IPS-11a (cell line): Measurements from ENCODE around the gene KIFC3.
"Not testable (repeated sequence)": the region's sequence is repeated elsewhere in the genome, so short reads cannot be mapped to it uniquely, and the experiment has no call there.

Experiments used
- H3K4me3 ChIP-seq: one replicate; pipeline ENCODE4 v1.5.1; 2013; ENCODE audit warnings: low read depth, low read length, control low read depth

The KIFC3 gene

DNA sequence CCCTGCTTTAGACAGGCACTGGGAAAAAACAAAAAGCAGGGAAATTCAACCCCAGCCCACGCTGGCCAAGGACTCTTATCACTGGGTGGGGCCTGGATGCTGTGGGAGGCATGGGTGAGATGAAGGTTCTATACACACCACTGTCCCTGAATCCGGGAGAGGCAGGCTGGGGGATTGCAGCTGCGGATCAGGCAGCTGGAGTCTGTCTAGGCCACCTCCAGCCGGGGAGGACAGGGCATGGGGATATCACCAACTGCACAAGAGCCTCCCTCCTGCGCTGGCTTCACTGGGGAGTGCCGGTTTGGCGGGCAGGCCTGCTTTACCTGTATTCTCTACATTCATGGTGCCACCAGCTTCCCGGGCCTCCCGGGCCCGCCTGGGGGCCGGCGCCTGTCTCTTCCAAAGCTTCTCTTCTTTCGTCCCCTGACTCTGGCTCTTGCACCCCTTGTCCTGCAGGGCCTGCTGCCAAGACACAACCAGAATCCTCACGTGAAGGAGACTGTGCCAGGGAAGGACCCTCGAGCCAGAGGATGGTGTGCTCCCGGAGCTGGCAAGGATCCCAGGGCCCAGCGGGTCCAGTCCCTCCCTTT is 13.9 kb downstream of the KIFC3 start:
- no peak overlapping the region for H3K4me3 ChIP-seq

DNA sequence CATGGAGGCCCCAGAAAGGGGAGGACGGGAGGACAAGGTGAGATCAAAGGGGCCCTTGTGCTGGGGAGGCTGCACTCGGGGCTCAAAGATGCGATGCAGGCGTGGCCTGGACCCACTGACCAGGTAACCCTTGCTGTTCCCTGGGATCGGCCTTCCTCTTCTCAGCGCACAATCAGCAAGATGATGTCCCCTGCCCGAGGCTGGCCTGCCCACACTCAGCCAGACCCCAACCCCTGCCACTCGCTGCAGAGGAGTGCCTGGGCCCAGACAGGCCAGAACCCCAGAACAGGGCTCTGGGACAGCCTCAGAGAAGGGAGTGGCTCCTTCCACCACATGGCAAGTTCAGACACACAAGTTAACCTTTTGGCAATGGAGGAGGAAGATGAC is 14.8 kb downstream of the KIFC3 start:
- H3K4me3 ChIP-seq, result no peak overlapping the region

DNA sequence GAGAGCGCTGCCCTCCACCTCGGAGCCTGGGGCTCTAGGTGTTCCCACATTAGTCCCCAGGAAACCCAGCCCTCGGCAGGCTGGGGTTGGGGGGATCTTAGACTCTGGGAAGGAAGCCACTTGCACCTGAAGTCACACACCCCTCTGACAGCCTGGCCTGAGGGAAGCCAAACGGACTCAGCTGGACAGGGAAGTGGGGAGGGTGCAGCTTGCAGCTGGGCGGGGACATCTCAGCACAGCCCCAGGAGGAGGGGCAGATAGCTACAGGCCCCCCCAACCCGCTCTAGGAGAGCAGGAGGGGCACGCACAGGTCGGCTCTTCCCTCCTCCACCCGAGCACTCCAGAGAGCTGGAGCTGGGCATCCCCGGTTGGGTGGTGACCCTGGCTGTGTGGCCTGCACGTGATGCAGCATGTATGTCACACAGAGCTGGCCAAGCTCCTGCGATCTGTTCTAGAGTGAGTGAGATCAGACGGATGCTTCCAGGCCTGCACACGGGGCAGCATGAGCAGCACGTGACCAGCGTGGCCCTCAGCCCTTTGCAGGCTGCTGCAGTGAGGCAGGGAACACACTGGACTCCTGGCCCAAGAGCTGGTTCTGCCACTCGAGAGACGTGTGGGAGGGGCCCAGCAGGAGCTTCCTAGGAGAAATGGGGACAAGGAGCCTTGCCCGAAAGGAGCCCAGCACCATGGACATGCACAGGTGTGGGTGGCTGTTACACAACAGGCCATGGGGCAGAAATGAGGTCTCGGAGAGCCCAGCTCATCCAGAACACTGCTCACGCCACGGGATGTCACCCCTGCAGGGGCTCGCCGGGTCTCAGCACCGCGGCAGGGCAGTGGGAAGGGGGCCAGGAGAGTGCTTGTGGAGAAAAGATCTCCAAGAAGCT is 15.4 kb downstream of the KIFC3 start:
- H3K4me3 ChIP-seq, result no peak overlapping the region

DNA sequence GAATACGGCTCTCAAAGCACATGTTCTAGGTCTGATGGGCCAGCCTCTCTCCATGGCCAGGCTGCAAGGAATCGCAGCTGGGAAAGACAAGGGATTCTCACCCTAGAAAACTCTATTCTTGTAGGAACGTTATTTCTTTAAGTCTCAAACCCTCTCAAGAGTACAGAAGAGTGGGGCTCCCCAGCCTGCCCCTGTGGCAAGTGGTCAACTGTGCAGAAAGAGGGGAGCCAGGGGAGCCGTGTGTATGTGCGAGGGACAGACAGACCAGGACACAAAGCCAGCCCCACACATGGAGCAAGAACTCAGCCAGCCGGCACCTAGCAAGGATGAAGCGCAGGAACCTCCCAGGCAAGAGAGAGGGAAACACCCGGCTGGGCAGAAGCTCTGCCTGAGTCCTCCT is 16.4 kb downstream of the KIFC3 start:
- H3K4me3 ChIP-seq, result no peak overlapping the region

DNA sequence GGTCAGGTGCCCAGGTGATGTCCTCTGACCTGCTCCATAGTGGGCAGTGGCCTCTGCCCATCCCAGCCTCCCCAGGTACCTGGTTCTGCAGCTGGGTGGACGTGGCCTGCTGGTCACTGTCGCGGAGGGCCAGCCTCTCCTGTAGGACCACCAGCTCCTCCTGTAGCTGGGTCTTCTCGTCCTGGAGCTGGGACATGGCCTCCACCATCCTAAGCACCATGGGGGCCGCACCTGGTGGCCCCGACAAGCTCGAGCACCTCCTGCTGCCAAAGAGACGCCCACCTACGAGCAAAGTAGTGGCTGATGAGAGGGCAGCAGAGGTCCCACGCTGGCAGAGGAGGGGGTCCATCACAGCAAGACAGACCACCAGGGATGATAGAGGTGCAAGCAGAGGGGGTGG is 16.9 kb downstream of the KIFC3 start:
- no peak overlapping the region for H3K4me3 ChIP-seq

DNA sequence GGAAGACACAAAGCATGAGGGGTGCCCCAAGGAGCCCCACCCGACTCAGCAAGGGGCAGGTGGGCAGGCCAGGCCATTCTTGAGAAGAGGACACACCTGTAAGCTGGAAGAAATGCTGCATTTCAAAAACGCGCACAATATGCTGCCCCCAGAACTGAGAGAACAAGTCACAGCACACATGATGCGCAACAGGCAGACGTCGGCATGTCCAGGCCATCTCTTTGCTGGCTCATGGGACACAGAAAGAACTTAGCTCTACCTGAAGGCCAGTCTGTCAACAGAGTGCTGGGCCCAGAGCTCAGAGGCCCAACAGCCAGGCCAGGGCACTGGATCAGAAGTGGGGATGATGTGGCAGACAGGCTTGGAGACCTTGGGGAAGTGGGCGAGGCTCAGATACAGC is 18.0 kb downstream of the KIFC3 start:
- no peak overlapping the region for H3K4me3 ChIP-seq

DNA sequence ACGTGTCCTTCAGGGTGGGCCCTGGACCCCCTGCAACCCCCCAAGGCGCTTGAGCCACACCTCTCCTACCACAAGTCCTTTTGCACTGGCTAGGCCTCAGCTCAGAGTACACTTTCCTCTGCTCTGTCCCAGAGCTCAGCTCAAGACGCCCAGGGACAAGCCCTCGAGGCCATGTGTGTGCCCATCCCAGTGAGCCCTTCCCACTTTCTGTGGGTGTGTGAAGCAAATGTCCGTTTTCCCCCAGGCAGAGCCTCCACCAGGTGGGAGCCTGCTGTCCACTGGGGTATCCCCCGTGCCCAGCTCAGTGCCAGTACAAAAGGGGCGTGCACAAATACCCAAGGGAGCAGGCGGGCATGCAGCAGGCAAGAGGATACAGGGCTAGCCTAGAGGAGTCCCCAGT is 18.4 kb downstream of the KIFC3 start:
- no peak overlapping the region for H3K4me3 ChIP-seq

DNA sequence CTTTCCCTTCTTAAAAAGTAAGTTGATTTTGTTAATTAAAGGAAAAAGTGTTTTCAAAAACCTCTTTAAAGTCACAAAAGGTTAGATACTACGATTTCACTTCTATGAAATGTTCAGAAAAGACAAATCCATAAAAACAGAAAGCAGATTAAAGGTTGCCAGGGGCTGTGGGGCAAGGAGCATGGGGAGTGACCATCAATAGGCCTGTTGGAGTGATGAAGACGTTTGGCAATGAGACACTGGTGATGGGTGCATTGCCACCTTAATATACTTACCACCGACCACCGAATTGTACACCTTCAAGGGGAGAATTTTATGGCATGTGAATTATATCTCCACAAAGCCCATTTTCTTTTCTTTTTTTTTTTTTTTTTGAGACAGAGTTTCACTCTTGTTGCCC is 19.2 kb downstream of the KIFC3 start:
- no peak overlapping the region for H3K4me3 ChIP-seq

DNA sequence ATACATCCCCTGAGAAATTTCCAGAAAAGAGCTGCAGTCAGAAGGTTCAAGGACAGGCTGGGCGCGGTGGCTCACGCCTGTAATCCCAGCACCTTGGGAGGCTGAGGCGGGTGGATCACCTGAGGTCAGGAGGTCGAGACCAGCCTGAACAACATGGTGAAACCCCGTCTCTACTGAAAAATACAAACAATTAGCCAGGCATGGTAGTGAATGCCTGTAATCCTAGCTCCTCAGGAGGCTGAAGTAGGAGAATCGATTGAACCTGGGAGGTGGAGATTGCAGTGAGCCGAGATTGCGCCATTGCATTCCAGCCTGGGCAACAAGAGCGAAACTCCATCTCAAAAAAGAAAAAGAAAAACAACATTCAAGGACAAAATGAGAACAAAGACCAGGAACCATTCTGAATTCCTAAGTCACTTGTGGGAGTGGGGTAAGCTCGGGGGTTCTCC is 19.7 kb downstream of the KIFC3 start:
- not testable (repeated sequence) for H3K4me3 ChIP-seq

DNA sequence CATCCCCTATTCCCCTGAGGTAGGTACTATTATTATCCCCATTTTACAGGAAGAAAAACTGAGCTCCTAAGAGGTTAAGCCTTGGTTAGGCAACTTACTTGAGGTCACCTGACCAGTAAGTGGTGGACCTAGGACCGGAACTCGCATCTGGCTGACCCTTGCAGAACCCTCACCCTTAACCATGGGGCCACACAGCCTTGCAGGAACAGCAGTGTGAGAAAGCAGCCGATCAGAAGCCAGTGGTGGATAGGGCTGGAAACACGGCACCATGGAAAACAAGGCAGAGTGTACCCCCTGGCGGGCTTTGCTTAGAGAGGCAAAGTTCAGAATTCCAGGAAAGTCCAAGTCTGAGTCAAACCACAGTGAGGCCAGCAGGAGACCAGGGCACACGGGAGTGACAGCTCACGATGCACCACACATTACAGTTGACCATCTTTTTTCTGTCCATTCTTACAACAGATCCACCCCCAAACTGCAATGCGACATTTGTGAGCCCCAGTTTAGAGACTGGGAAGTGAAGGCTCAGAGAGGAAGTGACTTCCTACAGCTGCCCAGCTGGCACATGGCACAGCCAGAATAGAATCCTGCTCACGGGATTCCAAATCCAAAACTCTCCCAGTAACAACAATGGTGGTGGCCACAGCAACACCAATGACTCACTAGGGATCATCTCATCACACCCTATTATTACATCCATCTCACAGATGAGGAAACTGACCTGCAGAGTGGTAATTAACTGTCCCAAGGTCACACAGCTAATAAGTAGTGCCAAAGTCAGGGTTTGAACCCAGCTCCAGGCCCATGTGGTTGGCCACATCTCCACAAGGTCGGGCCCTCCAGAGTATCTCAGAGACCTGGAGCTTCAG is 20.3 kb downstream of the KIFC3 start:
- no peak overlapping the region for H3K4me3 ChIP-seq

DNA sequence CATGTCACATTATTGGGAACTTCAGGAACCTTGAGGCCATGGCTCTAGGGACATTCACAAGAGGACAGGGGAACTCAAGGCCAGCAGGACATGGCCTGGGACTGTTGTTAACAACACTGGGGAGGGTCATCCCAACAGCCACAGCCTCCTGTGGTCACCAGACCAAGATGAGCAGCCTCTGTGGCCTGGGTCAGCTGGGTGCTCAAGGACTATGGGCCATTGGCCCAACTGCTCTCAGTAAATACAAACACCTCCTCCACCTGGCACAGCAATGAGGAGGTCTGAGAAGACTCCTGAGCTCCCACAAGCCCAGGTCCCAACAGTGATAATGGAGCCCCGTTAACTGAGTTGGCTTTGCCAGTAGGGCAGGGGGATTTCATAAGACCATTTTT is 20.9 kb downstream of the KIFC3 start:
- H3K4me3 ChIP-seq, result no peak overlapping the region

DNA sequence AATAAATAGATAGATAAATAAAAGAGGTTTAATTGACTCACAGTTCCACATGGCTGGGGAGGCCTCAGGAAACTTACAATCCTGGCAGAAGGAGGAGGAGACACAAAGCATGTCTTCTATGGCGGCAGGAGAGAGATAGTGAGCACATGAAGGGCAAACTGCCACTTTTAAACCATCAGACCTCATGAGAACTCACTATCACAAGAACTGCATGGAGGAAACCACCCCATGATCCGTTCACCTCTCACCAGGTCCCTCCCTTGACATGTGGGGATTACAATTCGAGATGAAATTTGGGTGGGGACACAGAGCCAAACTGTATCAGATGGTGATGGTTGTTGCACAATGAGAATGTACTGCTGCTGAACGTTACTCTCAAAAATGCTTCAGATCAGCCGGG is 22.5 kb downstream of the KIFC3 start:
- not testable (repeated sequence) for H3K4me3 ChIP-seq

DNA sequence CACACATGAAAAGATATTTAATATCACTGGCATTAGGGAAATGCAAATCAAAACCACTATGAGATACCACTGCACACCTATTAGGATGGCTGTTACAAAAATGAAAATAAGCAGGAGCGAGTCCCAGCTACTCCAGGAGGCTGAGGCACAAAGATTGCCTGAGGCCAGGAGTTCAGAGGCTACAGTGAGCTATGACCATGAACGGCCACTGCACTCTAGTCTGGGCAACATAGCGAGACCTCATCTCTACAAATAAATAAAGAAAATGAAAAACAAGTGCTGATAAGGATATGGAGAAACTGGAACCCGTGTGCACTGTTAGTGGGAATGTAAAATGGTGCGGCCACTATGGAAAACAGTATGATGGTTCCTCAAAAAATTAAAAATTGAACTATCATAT is 23.6 kb downstream of the KIFC3 start:
- no peak overlapping the region for H3K4me3 ChIP-seq

DNA sequence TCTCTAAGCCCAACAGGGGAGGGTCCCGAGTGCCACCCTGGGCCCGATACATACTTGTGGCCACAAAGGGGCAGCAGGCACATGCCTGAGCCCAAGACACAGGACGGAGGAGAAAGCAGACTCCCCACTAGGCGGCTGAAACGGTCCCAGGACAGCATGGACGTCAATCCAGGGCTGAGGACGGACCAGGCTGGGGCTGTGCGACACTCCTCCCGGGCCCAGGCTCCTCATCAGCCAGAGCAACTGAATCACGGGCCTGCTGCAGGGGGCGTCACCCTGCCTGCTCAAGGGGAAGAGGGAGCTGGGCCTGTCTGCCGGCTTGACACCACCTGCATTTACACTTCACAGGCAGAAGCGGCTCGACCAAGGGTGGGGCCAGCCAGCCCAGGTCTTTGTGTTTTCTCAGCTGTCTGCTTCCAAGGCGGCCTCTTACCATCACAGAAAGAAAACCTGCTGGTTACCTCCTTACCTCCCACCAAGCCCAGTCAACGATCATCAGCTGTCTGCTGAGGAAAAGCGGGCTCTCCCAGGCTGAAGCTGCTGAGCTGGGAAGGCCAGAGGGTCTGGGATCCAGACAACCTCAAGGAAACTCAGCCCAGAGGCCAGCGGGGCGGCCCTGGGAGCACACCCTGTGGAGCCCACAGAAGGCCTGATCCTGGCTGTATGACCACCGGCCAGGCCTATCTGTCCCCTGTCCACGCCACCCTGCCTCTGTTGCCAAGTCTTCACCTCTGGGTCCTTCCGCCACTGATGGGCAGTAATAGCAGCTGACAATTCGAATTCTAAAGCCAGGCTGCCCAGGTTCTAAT is 26.4 kb downstream of the KIFC3 start:
- H3K4me3 ChIP-seq, result no peak overlapping the region

DNA sequence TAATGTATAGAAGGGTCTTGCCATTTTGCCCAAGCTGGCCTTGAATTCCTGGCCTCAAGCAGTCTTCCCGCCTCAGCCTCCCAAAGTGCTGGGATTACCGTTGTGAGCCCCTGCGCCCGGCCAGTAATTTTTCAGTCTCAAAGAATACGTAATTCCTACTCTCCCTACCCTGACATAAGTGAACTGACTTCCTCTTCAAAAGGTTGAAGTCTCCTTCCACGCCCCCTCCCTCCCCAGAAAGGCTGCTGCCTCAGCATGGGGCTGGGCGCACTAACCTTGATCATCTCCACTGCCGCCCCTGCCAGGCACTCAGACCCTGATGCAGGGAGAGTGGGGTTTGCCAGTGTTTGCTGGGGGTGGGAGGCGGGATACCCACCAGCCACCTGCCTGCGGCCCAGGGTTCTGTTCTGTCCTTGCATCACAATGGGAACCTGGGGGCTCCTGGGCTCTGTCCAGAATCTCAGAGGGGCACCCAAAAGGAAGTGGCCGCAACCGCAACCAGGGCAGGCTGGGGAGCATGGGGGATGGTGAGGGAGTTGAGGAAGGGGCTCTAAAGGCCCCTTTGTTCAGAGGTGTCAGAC is 27.5 kb downstream of the KIFC3 start:
- no peak overlapping the region for H3K4me3 ChIP-seq

DNA sequence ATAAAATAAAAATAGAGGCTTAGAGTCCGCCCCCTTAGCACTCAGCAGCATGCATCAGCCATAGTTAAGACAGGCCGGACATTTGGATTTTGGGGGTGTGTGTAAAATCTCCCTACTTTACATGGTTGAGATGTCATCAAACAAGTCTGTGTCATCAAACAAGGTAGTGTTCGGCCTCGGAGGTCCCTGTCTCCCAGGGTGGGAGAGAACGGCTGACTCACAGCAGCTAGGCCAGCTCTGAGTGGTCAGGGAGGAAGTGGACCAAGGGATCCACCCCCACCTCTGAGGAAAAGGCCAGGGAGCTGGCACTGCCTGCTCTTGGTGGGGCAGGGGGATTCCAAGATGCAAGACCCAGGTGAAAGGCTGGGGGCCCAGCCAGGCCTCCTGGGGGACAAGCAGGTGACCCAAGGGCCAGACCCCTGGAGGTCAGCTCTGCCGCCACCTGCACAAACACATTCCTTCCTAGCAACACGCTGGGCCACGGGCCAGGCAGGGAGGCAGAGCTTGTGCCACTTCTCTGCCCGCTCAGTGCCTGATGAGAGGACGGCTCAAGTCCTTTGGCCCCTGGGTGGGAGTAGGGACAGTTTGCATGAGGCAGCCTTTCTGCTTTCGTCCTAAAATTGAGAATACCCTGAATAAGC is 28.5 kb downstream of the KIFC3 start:
- no peak overlapping the region for H3K4me3 ChIP-seq

DNA sequence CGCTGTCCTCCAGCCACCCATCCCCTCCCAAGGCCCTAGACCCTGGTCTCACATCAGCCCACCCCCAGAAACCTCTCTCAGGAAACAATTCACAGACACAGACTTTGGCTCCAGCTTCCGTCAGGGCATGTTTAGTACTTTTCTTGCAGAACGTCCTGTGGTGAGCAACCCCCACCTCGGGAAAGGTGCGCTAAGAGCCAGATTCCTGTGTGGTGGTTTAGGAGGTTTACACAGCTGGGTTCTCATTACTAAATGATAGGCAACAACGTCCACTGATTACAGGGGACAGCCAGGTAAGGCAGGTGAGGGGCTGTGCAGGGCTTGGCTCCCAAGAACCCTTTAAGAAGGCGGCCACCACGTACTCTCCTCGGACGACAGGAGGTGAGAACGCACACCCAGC is 29.3 kb downstream of the KIFC3 start:
- H3K4me3 ChIP-seq, result no peak overlapping the region

DNA sequence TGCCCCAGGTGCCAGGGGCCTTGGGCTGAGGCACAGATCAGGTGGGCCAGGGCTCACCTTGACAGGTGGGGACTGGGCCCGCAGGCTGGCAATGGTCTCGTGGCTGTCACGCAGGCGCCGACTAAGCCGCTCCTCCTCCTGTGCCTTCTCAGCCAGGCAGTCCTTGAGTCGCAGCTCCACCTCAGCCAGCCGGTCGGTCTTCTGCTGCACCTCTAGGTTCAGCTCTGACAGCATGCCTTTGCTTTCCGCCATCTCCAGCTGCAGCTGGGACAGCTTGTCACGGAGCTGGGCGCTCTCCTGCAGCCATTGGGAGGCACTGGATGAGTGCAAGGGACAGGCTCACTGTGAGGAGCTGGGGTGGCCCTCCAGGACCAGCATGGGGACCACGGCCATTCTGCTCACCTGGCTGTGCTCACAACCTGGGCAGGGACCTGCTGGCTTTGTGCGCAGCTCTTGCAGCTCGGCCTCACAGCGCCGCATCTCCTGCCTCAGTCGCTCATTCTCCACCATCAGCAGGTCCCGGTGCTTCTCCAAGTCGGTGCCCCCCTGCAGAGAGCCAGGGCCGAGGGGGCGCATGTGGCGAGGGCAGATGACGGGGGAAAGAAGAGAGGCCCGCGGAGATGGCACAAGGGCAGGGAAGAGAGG is 31.0 kb downstream of the KIFC3 start:
- H3K4me3 ChIP-seq, result no peak overlapping the region

DNA sequence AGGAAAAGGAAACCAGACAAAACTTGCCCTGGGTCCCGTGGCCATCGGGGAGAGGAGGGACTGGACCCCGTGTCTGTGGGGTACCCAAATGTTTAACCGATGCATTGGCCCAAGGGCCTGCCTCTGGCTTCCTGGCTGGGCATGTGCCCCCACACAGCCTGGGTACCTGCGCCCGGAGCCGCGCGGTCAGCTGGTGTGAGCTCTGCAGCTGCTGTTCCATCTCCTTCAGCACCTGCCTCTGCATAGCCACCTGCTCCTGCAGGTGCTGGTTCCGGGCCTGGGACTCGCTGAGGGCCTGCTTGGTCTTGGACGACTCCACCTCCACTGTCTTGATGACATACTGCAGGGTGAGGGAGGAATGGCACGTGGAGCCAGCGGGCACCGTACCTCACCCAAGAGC is 31.9 kb downstream of the KIFC3 start:
- no peak overlapping the region for H3K4me3 ChIP-seq
